ENCODE data around the gene TRIM7.

GRCh38 chr5:181193656-181194055, 11.3 kb downstream of the TRIM7 start:
- TF ChIP-seq CTCF (conservative IDR thresholded peaks at IDR 0.05; ENCODE audit: low read length) (no peak), EZH2phosphoT487 (IDR thresholded peaks at IDR 0.05; ENCODE audit: borderline replicate concordance) (no peak)
